DMS114 treated with DMSO at 0.1 percent for 48 hours (cell line): Measurements from ENCODE around the gene POLR3B.
"Not testable (repeated sequence)": the region's sequence is repeated elsewhere in the genome, so short reads cannot be mapped to it uniquely, and the experiment has no call there.

Experiments used
- DNase-seq: peaks from one replicate; lab custom pipeline; 2025; ENCODE audit not compliant: unreplicated experiment; lab: John Stamatoyannopoulos, UW

Gene POLR3B

DNA sequence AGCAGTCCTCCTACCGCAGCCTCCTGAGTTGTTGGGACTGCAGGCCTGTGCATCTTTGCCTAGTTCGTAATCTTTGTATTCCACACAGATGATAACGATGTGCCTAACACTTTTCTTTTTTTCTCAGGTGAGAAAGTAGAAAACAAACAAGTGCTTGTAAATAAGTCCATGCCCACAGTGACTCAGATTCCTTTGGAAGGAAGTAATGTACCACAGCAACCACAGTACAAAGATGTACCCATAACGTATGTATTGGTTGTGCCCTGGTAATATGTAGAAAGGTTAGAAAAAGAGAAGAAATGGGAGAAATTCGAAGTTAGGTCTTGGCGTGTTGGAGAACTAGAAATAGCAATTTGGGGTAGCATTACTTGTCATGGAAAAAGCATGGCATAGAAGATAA lies 101.6 kb downstream of the POLR3B start:
- no peak for DNase-seq

DNA sequence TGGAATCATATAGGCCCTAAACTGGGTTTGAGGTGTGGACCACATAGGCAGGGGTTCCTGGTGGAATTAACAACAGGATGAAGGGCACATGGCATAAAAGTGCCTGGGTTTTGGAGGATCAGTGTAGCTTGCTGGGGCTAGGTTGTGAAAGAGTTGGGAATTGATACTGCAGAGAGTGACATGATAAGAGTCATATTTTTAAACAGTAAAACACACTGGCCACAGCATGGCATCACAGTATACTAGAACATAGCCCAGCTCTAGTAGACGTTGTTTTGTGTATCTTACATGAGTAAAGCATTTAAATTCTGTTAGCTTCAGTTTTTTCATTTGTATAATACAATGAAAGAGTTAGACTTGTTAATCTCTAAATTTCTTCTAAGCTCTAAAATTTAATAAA lies 102.0 kb downstream of the POLR3B start:
- DNase-seq: no peak

GRCh38 chr12:106461730-106462129 lies 104.2 kb downstream of the POLR3B start:
- DNase-seq: no peak

DNA sequence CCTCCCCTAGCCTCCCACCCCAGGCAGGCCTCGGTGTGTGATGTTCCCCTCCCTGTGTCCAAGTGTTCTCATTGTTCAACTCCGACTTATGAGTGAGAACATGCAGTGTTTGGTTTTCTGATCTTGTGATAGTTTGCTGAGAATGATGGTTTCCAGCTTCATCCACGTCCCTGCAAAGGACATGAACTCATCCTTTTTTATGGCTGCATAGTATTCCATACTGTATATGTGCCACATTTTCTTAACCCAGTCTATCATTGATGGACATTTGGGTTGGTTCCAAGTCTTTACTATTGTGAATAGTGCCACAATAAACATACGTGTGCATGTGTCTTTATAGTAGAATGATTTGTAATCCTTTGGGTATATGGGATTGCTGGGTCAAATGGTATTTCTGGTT lies 108.1 kb downstream of the POLR3B start:
- DNase-seq: not testable (repeated sequence)

DNA sequence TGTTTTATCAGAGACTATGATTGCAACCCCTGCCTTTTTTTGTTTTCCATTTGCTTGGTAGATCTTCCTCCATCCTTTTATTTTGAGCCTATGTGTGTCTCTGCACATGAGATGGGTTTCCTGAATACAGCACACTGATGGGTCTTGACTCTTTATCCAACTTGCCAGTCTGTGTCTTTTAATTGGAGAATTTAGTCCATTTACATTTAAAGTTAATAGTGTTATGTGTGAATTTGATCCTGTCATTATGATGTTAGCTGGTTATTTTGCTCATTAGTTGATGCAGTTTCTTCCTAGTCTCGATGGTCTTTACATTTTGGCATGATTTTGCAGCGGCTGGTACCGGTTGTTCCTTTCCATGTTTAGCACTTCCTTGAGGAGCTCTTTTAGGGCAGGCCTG lies 118.1 kb downstream of the POLR3B start:
- not testable (repeated sequence) for DNase-seq

DNA sequence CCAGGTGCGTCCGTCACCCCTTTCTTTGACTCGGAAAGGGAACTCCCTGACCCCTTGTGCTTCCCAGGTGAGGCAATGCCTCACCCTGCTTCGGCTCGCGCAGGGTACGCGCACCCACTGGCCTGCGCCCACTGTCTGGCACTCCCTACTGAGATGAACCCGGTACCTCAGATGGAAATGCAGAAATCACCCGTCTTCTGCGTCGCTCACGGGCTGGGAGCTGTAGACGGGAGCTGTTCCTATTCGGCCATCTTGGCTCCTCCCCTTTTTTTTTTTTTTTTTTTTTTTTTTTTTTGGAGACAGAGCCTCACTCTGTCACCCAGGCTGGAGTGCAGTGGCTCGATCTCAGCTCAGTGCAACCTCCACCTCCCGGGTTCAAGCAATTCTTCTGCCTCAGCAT lies 120.1 kb downstream of the POLR3B start:
- not testable (repeated sequence) for DNase-seq

- DNase-seq: no peak
Observed at GRCh38 chr12:106480251-106480650, 122.7 kb downstream of the POLR3B start.

- DNase-seq: no peak
Observed at GRCh38 chr12:106481246-106481645, 123.7 kb downstream of the POLR3B start.

GRCh38 chr12:106487664-106488063 lies 130.1 kb downstream of the POLR3B start:
- no peak for DNase-seq

GRCh38 chr12:106488884-106489283 lies 131.3 kb downstream of the POLR3B start:
- no peak for DNase-seq

DNA sequence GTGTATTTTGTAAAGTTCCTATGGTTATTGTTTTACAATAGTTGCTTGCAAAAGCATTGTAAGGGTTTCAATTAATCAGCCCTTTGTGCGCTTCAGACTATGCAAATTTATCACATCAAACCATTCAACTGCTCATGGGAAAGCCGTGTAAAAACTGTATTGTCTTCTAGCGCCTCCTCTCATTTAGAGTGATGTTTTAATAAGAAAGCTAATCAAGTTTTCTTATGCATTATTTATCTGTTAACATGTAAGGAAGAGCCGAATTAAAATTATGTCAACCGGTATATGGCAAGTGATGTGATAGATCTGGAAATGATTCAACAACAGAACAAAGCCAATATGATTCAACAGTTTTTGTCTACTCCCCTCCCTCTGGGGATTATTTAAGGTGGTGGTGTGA lies 132.7 kb downstream of the POLR3B start:
- no peak for DNase-seq

DNA sequence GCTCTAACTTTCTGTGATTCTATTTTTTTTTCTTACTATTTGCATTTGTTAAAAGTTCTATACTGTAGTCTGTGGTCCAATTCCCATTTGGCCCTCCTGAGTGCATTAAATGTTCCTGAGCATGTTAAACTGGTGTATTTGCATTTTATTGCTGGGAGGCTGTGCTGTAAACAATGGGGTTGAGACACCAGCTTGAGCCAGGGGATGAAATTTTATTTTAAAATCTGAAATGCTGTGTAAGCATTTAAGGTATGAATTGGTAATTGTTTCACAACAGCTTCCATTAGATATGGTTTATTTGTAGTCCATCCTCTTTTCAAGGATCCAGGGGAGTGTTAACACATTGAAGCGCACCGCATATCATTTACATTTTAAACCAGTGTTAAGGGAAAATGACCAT lies 135.3 kb downstream of the POLR3B start:
- DNase-seq: no peak

- DNase-seq: no peak
Observed at GRCh38 chr12:106493531-106493930, 136.0 kb downstream of the POLR3B start.

GRCh38 chr12:106495354-106495965 lies 137.9 kb downstream of the POLR3B start:
- DNase-seq: no peak

GRCh38 chr12:106498056-106498455 lies 140.5 kb downstream of the POLR3B start:
- DNase-seq: no peak

DNA sequence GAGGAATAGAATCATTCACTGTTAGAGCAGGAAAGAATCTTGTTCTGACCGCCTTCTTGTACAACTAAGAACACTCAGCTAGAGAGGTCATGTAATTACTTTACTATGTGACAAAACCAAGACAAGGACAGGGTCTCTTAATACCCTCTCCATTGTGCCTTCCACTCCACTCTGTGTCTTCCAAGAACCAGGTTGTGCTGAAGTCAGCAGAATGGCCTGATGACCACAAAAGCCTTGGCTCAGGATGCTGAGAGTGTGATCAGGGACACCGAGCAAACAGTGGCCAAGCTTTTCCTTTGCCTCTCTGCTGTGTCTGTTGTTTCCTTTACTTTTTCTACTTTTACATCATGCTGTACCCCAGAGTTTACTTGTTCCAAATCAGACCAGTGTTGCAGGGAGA lies 142.1 kb downstream of the POLR3B start:
- no peak for DNase-seq

DNA sequence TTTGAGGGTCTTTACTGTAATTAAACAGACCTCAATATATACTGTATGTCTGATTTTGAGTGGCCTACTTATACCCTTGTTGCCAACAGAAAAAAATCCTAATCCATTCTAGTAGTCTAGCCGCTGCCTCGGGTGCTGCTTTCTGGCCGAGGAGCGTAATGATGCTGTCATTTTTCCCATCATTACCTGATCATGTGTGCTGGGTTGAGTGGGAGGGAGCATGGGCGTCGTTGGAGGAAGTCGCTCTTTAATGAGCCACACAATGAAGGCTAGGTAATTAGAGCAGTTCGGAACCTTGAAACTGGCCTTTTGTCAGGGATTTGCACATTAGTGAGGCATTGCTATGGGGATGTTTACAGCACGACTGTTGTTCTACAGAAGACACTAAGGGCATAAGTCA lies 149.1 kb downstream of the POLR3B start:
- DNase-seq: no peak

- DNase-seq: no peak
Observed at GRCh38 chr12:106508966-106509365, 151.4 kb downstream of the POLR3B start.

GRCh38 chr12:106511365-106511764 lies 153.8 kb downstream of the POLR3B start:
- no peak for DNase-seq

- DNase-seq: no peak
Observed at GRCh38 chr12:106517314-106517713, 159.8 kb downstream of the POLR3B start.

DNA sequence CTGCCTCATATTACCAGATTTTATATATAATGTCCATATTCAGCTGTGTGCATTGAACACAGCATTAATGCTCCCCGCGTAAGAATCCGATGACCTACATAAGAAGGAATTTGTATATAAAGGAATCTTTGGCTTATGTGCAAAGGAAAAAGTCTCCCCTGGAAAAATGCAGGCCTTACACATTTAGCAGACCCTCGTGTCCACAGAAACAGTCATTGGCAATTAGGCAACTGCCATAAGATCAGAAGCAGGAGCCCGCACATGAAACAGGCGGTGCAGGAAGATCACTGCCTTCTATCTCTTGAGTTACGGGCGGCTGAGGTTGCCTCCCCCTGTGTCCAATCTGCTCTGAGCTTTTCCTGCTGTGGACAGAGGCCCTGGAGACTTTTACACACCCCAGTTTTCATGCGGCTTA lies 162.1 kb downstream of the POLR3B start:
- DNase-seq: no peak

- DNase-seq: no peak
Observed at GRCh38 chr12:106521901-106522300, 164.4 kb downstream of the POLR3B start.

DNA sequence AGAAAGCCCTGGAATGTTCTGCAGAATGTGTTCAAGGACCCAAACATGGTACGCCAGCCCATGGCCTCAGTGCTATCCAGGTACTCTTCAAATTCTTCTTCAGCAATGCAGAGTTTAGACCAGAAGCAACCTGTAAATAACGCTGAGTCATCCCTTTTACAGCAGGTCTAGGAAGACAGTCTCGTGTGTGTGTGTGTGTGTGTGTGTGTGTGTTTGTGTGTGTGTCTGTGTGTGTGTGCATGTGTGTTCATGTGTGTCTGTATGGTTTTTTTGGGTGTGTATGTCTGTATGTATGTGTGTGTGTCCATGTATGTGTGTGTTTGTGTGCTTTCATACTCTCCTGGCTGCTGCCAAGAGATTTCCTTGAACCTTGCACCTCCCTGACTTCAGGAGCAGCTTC lies 165.2 kb downstream of the POLR3B start:
- no peak for DNase-seq

DNA sequence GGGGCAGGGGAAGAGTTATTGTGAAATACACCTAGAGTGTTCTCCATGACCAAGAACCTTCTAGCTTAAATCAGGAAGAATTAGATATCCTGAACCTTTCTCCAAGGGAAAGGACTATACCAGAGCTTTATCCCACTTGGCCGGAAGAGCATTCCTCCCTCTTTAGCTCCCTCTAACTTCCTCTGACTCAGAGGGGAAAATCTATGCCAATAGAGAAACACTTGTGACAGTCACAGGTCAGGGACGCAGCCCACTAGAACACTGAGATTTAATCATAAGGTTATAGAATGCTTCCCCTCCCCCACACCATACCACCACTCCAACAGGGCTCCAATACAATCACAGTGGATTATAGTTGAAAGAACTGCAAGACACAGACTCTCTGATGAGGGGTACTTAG lies 169.8 kb downstream of the POLR3B start:
- no peak for DNase-seq
